HEK293T (cell line): ENCODE measurements around the gene HERC3.

Experiments
- FOXK2 ChIP-seq: fragments of 450-650 bp; IDR thresholded peaks from 2 replicates; pipeline ENCODE4 v1.6.1; 2016; ENCODE audit warnings: mild to moderate bottlenecking
- L3MBTL2 ChIP-seq: fragments of 450-650 bp; conservative IDR thresholded peaks from 2 replicates; pipeline ENCODE4 v1.6.1; 2016; ENCODE audit warnings: mild to moderate bottlenecking
- SP1 ChIP-seq: fragments of 450-650 bp; IDR thresholded peaks from 2 replicates; pipeline ENCODE4 v1.6.1; 2017

- TF ChIP-seq SP1 = no peak
- no peak for TF ChIP-seq FOXK2
- TF ChIP-seq L3MBTL2 = no peak
Measured at GRCh38 chr4:88744609-88745008, 152.3 kb downstream of the HERC3 start.
